ENCODE results near the gene HCFC1. TPM values are rescaled to one million over a fixed set of nuclear protein-coding genes. Genes with fewer than 3 reads are reported as not detected.

Gene HCFC1
- total RNA-seq, 1 experiment from 2014 or later, result 137 TPM

DNA sequence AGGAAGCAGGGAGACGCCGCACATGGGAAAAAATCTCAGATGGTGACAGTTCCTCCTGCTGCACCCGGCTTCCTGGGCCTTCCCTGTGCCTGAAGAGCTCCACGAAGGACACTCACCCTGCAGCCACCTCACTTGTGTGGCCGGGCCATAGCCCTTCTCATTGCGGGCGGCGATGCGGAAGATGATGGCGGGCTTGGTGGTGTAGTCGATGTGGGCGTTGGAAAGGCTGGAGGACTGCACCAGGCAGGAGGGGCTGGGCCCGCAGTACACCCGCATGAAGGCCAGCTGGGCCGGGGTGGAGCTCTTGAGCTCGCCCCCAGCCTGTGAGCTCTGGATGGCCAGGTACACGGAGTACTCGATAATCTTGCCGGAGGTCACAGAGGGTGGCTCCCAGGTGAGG is 21.5 kb downstream of the HCFC1 start:
- Histone ChIP-seq H3K9me3 (ENCODE audit: low read depth, low read length, poor library complexity, severe bottlenecking) (no peaks in the 10 kb centered on the region), H3K36me3 (ENCODE audit: insufficient read depth, low read length, poor library complexity, severe bottlenecking) (peaks cover 59% of the 10 kb centered on the region), H3K27me3 (replicated peaks; ENCODE audit: insufficient read depth, low read depth, low read length, poor library complexity) (no peaks in the 10 kb centered on the region), H3K4me1 (ENCODE audit: insufficient read depth, low read length, poor library complexity, severe bottlenecking) (peaks cover 5% of the 10 kb centered on the region), H3K4me3 (ENCODE audit: low read depth, low read length, poor library complexity, severe bottlenecking) (no peak overlapping the region), H3K27ac (ENCODE audit: low read depth, low read length, poor library complexity, severe bottlenecking) (no peak overlapping the region)
- POLR2A ChIA-PET (ENCODE audit: low non-redundant PET), result interaction anchor here (0.7 to 1.1 kb wide), 2 partner anchors 17 to 413 kb away, joined by 4 to 8 read pairs; no protein-coding TSS in a partner anchor
- CTCF ChIA-PET, result no interaction called here
- intact Hi-C loops (cut with micrococcal nuclease; ENCODE audit: unreplicated experiment), result loop anchor here (10.0 kb wide), 1 partner anchor 395 kb away; no protein-coding TSS in a partner anchor
- no peak for DNase-seq (ENCODE audit: low spot score)
- no TSS peak for BruUV-seq (replicated peaks)
- TF ChIP-seq EZH2 (IDR thresholded peaks at IDR 0.05; ENCODE audit: borderline replicate concordance, low read depth, low read length, poor library complexity, severe bottlenecking), result no peak
- TF ChIP-seq, protein P1, sequence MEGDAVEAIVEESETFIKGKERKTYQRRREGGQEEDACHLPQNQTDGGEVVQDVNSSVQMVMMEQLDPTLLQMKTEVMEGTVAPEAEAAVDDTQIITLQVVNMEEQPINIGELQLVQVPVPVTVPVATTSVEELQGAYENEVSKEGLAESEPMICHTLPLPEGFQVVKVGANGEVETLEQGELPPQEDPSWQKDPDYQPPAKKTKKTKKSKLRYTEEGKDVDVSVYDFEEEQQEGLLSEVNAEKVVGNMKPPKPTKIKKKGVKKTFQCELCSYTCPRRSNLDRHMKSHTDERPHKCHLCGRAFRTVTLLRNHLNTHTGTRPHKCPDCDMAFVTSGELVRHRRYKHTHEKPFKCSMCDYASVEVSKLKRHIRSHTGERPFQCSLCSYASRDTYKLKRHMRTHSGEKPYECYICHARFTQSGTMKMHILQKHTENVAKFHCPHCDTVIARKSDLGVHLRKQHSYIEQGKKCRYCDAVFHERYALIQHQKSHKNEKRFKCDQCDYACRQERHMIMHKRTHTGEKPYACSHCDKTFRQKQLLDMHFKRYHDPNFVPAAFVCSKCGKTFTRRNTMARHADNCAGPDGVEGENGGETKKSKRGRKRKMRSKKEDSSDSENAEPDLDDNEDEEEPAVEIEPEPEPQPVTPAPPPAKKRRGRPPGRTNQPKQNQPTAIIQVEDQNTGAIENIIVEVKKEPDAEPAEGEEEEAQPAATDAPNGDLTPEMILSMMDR (conservative IDR thresholded peaks at IDR 0.05; ENCODE audit: low read depth, low read length), result no peak

DNA sequence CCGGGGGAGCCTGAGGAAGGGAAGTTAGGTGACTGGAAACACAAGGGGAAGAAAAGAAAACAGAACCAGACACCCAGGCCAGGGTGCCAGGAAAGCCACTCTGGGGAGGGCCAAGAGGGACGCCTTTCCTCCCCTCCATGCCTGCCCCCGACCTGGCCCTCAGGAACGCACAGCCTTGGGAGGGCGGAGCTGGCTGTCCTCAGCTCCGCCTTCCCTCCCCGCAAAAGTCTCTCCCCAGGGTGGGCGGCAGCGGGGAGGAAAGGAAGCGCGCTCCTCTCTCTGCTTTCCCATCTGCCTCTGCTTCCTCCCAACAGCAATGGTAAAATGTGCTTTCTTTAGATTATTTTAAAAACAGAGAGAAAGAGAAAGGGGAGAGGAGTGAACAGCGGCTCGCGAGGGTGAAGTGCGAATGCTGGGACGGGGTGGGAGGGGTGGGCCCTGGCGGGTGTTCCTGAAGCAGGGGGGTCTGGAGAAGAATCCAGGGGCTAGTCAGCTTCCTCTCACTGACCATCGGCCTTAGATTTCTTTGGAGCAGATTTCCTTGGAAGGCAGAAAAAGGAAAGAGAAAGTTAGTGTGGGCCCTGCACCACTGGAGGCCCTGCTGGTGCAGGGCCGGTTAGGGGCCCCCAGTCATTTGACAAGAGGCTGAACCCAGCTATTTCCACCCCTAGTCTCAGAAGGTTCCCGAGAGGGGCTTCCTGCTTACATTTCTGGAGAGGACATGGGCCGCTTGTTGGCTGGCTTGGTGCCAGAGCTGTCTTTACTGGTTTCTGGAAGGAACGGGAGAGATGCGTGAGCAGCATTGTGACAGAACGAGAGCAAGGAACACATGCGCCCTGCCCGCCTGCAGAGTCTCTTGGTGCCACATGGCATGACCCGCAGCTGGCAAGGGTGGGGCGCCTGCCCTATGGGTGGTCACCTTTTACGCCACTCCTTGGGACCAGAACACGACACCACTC is 22.5 kb downstream of the HCFC1 start:
- H3K27ac ChIP-seq (ENCODE audit: low read depth, low read length, poor library complexity, severe bottlenecking), result peak overlapping the region; percentile 35
- intact Hi-C loops (cut with micrococcal nuclease; ENCODE audit: unreplicated experiment), result loop anchor here (5.0 to 10.0 kb wide), 2 partner anchors 586 to 987 kb away; no protein-coding TSS in a partner anchor
- H3K4me1 ChIP-seq (ENCODE audit: insufficient read depth, low read length, poor library complexity, severe bottlenecking), result peaks cover 5% of the 10 kb centered on the region
- H3K9me3 ChIP-seq (ENCODE audit: low read depth, low read length, poor library complexity, severe bottlenecking), result no peaks in the 10 kb centered on the region
- no peak overlapping the region for H3K4me3 ChIP-seq (ENCODE audit: low read depth, low read length, poor library complexity, severe bottlenecking)
- POLR2A ChIA-PET (ENCODE audit: low non-redundant PET), result interaction anchor here (0.7 kb wide), 1 partner anchor 408 kb away, joined by 3 read pairs; no protein-coding TSS in a partner anchor
- BruUV-seq (replicated peaks), result no TSS peak
- peaks cover 49% of the 10 kb centered on the region for H3K36me3 ChIP-seq (ENCODE audit: insufficient read depth, low read length, poor library complexity, severe bottlenecking)
- no peaks in the 10 kb centered on the region for H3K27me3 ChIP-seq (replicated peaks; ENCODE audit: insufficient read depth, low read depth, low read length, poor library complexity)
- no peak for DNase-seq (ENCODE audit: low spot score)
- TF ChIP-seq, protein P1 (conservative IDR thresholded peaks at IDR 0.05; ENCODE audit: low read depth, low read length), result no peak
- TF ChIP-seq EZH2 (IDR thresholded peaks at IDR 0.05; ENCODE audit: borderline replicate concordance, low read depth, low read length, poor library complexity, severe bottlenecking), result no peak
- CTCF ChIA-PET, result no interaction called here

DNA sequence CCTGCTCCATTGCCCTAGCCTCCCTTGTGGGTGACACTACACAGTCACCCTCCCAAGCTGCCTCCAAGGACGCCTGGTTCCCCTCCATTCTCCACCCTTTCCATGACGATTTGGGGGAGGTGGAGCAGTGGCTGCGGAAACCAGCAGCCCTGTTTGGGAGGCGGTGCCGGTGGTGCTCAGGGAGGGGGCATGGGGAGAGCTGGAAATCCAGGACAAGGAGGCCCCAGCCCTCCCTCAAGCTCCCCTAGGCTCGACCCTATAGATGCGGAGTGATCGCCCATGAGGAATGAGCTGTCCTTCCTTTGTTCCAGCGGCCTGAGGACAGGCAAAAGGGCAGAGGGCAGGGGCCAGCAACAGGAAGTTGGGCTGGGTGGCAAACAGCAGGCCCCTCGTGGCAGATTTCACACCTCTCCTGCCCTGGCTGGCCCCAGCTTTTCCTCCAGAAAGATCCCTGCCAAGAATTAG is 23.6 kb downstream of the HCFC1 start:
- TSS peak; percentile 68 for BruUV-seq (replicated peaks)
- peak overlapping the region; percentile 35 for H3K27ac ChIP-seq (ENCODE audit: low read depth, low read length, poor library complexity, severe bottlenecking)
- CTCF ChIA-PET, result interaction anchor here (1.4 kb wide), 1 partner anchor 21 kb away, joined by 3 read pairs; no protein-coding TSS in a partner anchor

More for the DNA sequence above, 23.6 kb downstream of the HCFC1 start:
- Histone ChIP-seq H3K4me1 (ENCODE audit: insufficient read depth, low read length, poor library complexity, severe bottlenecking) (no peaks in the 10 kb centered on the region), H3K4me3 (ENCODE audit: low read depth, low read length, poor library complexity, severe bottlenecking) (no peak overlapping the region), H3K9me3 (ENCODE audit: low read depth, low read length, poor library complexity, severe bottlenecking) (no peaks in the 10 kb centered on the region), H3K36me3 (ENCODE audit: insufficient read depth, low read length, poor library complexity, severe bottlenecking) (peaks cover 39% of the 10 kb centered on the region), H3K27me3 (replicated peaks; ENCODE audit: insufficient read depth, low read depth, low read length, poor library complexity) (no peaks in the 10 kb centered on the region)
- TF ChIP-seq, protein P1 (conservative IDR thresholded peaks at IDR 0.05; ENCODE audit: low read depth, low read length), result no peak
- TF ChIP-seq EZH2 (IDR thresholded peaks at IDR 0.05; ENCODE audit: borderline replicate concordance, low read depth, low read length, poor library complexity, severe bottlenecking), result no peak
- POLR2A ChIA-PET (ENCODE audit: low non-redundant PET), result interaction anchor here (0.7 kb wide), 1 partner anchor 409 kb away, joined by 3 read pairs; no protein-coding TSS in a partner anchor
- intact Hi-C loops (cut with micrococcal nuclease; ENCODE audit: unreplicated experiment), result loop anchor here (5.0 to 10.0 kb wide), 2 partner anchors 587 to 986 kb away; no protein-coding TSS in a partner anchor
- DNase-seq (ENCODE audit: low spot score), result no peak
